Bone marrow (tissue), 2 donors: ENCODE results near the gene KCTD8.

Experiments used
- DNase-seq, 2 donors: peaks; one replicate each; lab custom pipeline; 2025; lab: John Stamatoyannopoulos, UW

The KCTD8 gene

DNA sequence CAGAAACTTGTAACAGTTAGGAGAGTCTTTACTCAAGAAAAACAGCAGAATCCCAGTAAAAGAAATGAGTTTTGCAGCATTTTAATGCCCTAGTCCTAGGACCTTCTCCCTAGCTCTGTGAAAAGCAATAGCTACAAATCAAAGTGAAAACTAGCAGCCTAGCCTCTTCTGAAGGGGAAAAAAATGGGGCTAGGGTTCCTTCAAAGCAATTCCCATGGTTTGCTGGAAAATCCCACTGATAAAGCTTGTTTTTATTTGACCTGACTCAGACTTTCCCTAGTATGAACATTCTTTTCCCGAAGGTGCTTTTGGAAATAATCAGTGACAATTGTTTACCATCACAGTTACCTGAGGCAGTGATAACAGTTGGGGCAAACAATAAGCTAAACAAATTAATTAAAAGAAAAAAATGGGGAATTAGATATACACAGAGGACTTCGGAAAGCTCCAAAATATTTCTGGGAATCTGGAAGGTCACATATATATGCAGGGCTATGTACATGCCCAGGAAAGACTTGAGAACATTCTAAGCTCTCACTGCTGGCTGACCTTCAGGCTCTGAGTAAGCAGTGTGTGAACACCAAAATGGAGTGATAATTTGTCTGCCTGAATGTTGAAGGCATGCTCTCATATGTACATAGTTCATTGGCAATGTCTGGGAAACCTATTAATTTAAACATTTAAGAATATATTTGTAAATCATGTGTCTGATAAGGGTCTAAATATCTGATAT lies 285.9 kb downstream of the KCTD8 start:
- no peak for DNase-seq

DNA sequence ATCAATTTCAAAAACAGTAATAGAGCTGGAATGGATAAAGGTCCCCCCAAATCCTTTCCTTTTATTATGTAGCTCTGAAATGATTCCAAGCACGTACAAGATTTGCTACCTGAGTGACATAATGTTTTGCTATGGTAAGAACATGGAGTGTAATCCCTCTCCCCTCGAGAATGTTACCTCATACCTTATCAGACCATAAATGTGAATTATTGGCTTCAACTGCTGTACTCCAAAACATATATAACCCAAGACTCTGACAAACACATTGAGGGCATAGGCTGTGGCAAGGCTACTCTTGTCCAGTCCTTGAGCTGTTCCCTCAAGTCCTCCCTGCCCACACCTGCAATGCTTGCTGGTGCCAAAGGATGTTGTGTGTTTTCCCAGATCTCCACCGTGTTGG lies 286.9 kb downstream of the KCTD8 start:
- DNase-seq = no peak

DNA sequence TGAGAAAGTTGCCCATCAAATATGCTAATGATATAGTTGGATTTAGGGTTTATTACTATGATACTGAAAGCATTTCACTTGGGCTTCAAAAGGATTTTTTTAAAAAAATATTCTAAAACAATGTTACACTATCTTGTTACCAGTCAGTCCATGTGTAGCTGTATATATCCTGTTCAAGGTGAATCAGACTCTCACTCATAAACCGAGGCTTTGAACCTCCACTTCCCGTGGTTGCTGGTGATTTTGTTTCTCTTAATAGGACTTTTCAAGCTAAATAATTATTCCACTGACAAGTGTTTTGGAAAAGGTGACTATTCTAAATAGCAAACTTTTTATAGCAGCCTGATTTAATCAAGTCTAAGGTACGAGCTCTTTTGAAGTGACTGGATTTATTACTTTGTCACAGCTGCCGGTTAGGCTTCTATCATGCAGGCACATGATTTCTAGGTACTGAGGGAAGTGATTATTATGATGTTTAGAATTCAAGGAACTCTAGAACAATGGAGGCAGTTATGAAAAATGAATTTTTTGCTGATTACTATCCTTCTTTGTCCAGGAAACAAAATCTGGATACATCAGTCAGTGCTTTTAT lies 287.7 kb downstream of the KCTD8 start:
- no peak for DNase-seq

DNA sequence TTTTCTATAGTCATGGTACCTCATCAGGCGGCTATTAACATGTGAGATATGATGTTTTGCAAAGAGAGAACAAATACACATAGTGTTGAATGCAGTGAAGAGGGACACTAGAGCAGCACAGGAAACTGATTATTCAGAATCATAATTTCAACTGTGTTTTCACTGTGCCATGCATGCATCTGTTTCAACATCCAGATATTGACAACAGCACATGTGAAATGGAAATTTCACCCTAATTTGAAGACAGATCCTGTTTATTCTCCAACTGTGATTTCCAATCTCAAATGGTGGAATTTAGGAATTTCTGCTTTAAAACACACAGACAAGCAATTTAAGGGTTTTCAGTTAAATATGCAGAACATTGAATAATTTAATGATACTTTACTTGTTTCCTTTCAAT lies 288.6 kb downstream of the KCTD8 start:
- DNase-seq = no peak

DNA sequence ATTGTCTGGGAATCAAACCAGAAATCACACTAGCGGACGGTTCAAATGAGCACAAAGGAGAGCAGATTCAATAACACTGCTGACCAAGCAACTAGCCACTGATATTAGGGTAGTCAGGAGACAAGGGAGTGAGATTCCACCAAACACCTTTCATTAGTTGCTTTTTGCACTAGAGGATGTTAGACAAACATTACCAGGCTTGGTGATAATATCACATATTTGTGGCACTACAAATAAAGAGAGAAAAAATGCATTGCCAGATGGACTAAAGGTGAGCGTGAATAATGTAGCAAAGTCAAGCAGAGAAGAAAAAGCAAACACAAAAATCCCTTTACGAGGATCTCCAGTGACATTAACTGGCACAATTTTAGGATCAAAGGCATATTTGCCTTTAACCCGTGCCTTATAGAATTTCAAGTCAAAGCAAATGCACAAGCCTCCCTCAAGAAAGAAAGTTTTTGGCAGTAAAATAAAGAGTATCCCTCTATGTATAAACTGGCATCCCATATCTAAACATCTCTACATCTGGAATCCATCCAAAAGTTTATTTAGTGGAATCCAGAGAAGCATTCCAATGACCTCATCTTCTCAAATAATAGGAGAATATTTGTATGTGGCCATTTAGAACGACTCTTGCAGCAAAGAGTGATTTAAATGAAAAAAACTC lies 290.9 kb downstream of the KCTD8 start:
- no peak for DNase-seq

DNA sequence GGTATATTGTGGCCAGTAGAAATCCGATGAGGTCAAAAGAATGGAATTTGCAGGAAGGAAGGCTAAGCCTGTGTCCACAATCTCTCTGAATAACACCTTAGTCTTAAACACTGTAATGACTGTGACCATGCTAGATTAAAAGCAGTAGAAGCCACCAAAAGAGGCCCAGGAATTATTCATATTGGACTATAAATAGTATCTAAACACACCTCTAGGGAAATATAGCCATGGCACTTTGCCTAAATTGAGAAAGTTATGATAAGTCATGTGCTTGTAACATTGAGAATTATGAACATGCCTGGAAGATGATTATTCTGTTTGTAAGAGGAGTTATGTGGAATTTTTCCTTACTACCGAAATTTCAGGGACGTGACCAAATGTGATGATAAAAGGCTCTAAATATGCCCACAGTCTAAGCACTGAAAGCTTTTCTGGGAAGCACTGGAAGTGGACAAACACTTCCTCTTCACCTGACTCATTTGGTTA lies 298.5 kb downstream of the KCTD8 start:
- DNase-seq = no peak

DNA sequence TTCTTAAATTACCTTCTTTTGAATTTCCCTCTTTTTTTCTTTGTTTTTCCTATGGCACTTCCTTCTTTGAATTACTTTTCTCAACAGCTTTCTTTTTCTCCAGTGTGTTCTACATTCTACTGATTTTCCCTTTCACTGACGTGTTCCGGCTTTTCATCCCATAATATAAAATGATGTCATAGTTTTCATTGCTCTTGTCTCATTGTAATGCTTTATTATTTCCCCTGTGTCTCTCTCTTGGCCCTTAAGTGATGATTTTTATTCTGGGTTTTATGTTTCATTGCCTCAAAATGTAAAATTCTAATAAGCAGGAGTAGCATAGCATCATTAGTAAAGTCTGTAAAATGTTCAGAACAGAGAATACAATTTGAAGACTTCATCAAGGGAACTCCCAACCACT lies 299.3 kb downstream of the KCTD8 start:
- no peak for DNase-seq

DNA sequence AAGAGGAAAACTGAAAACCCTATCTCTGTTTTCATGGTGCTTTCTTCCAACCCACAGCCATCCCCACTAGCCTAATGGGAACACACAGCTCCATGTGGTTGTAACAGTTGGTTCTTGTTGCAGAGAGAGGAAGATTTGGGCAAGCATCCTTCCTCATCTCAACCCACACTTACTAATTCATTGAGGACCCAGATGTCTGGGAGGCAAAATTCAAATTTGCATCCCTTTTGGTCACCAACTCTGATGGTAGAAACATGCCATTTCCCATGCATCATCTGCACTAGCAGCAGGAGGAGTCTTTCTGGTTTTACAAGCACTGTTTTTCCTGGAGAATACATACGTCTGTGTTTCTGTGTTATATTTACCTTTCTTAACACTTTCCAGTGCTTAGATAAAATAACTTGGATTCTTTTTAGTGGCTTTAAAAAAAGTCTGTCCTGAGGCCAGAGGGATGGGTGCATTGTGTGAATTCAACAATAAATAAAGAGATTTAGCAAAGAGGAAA lies 301.0 kb downstream of the KCTD8 start:
- no peak for DNase-seq

DNA sequence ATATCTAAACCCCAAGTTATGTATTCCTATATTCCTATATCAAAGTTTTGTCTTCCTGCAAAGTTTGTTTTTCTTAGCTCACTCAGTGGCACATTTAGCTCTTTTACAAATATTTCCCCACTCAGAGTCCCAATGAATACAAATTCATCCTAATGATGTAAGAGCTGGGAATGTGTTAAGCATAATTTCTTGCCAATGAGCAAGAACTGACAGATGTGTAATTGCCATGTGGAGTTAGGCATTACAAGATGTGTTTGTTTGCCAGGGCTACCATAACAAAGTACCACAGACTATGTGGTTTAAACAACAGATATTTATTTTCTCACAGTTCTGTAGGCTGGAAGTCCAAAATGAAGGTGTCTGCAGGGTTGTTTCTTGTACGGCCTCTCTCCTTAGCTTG lies 302.1 kb downstream of the KCTD8 start:
- DNase-seq = no peak

DNA sequence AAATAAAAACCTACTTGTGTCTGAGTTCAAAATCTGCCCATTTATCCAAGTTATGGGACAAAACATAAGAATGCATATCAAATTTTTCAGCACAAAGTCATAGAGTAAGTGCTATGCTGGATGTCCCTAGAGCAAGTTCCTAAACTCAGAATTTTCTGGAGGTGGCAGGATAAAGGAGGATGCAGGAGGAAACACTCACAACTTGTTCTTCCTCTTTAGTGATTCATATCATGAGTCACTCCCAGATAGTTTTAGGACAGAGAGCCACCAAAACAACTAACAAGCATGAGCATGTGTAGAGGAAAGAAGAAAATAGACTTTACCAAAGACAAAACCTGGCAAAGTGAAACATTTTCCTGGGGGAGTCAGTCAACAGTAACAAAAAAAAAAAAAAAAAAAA lies 302.7 kb downstream of the KCTD8 start:
- no peak for DNase-seq

DNA sequence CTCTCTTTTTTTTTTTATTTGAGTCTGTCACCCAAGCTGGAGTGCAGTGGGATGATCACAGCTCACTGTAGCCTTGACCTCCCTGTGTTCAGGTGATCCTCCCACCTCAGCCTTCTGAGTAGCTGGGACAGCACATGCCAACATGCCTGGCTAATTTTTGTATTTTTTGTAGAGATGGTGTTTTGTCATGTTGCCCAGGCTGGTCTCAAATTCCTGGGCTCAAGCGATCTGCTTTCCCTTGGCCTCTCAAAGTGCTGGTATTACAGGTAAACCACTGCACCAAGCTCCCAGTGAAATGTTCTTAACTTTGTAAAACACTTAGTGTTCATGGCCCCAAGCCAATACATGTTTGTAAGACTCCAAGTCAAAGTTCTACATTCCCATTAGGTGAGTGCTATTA lies 316.1 kb downstream of the KCTD8 start:
- DNase-seq = no peak
